MM.1S (cell line): ENCODE data around the gene SORBS2.

Experiments used
- EZH2 ChIP-seq: fragments of 300-600 bp; sonication (generic); optimal IDR thresholded peaks from 2 replicates; pipeline ENCODE3; 2017; ENCODE audit warnings: low read depth, mild to moderate bottlenecking, antibody characterized with exemption, low read length, mixed read lengths
- EZH2phosphoT487 ChIP-seq: fragments of 300-600 bp; sonication (generic); IDR thresholded peaks from 2 replicates; pipeline ENCODE4 v1.6.1; 2018; ENCODE audit warnings: antibody characterized with exemption, low read length
- TF ChIP-seq, protein P1 (sequence below): fragments of 300-600 bp; sonication (generic); IDR thresholded peaks from 2 replicates; pipeline ENCODE4 v1.5.1; 2016; ENCODE audit warnings: antibody characterized with exemption, low read length, mixed read lengths

DNA sequence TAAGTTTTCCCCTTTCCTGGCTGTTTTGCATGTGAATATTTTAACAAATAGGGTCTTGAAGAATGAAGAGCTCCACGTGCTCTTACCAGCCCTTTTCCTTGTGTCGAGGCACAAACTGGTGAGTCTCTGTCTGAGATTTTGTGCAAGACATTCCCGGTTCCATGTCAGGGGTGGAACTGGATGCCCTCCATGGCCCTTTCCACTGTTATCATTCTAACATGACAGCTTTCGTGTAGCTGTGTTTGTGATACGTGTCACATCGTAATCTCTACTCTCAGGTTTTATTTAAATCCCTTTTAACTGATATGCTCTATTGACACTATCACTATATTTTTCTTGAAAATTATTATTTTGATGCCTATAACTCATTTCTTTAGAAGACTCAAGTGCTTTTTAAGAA lies 130.4 kb downstream of the SORBS2 start:
- TF ChIP-seq, protein P1, sequence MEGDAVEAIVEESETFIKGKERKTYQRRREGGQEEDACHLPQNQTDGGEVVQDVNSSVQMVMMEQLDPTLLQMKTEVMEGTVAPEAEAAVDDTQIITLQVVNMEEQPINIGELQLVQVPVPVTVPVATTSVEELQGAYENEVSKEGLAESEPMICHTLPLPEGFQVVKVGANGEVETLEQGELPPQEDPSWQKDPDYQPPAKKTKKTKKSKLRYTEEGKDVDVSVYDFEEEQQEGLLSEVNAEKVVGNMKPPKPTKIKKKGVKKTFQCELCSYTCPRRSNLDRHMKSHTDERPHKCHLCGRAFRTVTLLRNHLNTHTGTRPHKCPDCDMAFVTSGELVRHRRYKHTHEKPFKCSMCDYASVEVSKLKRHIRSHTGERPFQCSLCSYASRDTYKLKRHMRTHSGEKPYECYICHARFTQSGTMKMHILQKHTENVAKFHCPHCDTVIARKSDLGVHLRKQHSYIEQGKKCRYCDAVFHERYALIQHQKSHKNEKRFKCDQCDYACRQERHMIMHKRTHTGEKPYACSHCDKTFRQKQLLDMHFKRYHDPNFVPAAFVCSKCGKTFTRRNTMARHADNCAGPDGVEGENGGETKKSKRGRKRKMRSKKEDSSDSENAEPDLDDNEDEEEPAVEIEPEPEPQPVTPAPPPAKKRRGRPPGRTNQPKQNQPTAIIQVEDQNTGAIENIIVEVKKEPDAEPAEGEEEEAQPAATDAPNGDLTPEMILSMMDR, result no peak
- TF ChIP-seq EZH2 (no peak), EZH2phosphoT487 (no peak)
